HUES6 (cell line): Measurements from ENCODE around the gene SLC2A9.

Experiments
- H3K27ac ChIP-seq: 2 replicates; pipeline ENCODE4 v1.7.0; 2013; ENCODE audit warnings: low read depth, mild to moderate bottlenecking, low read length, inconsistent platforms
- H3K27me3 ChIP-seq: 2 replicates; pipeline ENCODE4 v1.6.1; 2013; ENCODE audit warnings: low read length; ENCODE audit not compliant: control insufficient read depth, insufficient read depth
- H3K36me3 ChIP-seq: 2 replicates; pipeline ENCODE4 v1.6.1; 2013; ENCODE audit warnings: low read length; ENCODE audit not compliant: control insufficient read depth, insufficient read depth
- H3K4me1 ChIP-seq: 2 replicates; pipeline ENCODE4 v1.6.1; 2013; ENCODE audit warnings: low read length; ENCODE audit not compliant: control insufficient read depth, insufficient read depth
- H3K4me3 ChIP-seq: 2 replicates; pipeline ENCODE4 v1.5.1; 2013; ENCODE audit warnings: low read depth, low read length
- H3K9ac ChIP-seq: one replicate; pipeline ENCODE4 v1.6.1; 2013; ENCODE audit warnings: mild to moderate bottlenecking, low read length
- H3K9me3 ChIP-seq: 2 replicates; pipeline ENCODE4 v1.6.1; 2013; ENCODE audit warnings: low read depth, low read length; ENCODE audit not compliant: control insufficient read depth, insufficient read depth

The SLC2A9 gene

DNA sequence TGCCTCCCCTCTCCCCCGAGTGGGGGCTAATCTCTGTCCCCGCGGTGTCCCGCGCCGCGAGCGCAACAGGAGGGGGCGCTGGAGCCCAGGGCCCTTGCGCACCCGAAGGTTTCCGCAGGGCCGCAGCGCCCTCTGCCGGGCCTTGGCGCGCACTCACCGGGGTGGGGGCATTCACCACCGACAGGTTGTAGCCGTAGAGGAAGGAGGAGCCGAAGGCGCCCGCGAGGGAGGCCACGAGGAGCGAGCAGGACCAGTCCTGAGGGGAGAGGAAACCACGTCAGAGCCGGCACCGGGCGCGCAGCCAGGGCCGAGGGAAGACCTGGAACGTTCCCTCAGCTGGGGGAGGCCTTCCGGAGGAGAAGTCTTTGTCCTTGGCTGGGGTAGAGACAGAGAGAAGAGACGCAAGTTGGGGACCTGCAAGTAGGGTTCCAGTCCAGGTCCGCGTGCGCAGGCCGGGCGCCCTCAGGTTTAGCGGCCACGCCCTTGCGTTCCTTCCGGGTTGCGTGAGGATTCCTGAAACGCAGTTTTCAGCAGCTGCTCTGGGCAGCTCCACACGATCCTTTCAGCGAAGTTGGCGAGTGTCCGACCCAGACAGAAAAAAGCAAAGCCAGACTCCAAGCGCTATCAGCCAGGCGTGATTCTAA is 2.4 kb downstream of the SLC2A9 start:
- peaks cover 14% of the 10 kb centered on the region for H3K27me3 ChIP-seq
- peak overlapping the region; percentile 57 for H3K4me3 ChIP-seq
- peaks cover 4% of the 10 kb centered on the region; the same call in 1 of the 2 replicates for H3K4me1 ChIP-seq
- H3K27ac ChIP-seq = no peak overlapping the region
- no peaks in the 10 kb centered on the region for H3K36me3 ChIP-seq
- H3K9ac ChIP-seq = peak overlapping the region; percentile 59
- H3K9me3 ChIP-seq = no peaks in the 10 kb centered on the region

DNA sequence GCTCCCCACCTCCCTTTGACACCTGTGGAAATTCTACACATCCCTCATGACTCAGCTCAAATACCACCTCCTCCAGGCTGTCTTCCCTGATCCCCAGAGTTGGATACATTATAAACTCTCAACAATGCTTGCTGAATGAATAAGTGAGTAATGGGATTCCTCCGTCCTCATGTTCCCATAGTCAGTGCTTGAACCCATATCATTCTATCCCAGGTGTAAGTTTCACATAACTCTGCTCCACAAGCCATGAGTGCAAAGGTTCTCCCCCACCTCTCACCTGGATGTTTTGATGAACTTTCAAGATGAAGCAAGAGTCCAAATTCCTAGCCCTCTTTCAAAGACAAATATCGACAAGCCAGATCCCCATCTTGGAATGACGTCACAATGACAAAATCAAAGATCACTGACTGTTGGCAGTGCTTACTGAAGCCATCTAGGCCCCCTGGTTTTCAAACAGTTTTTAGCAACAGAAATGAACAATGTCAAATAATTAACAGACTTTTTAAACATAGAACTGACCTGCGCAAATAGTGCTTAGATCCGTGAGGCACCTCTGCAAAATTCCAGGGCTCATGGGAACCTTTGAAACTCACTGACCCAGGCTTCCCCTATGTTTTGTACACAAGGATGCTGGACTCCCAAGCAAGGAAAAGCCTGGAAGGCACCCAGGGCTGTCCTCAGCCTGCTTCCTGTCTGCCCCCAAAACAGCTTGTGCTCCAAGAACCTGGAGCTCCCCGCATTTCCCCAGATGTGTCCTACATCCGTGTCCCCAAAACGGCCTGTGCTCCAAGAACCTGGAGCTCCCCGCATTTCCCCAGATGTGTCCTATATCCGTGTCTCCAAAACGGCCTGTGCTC is 4.0 kb downstream of the SLC2A9 start:
- H3K9ac ChIP-seq = no peak overlapping the region
- H3K4me1 ChIP-seq = peaks cover 4% of the 10 kb centered on the region; the same call in 1 of the 2 replicates
- no peaks in the 10 kb centered on the region for H3K36me3 ChIP-seq
- H3K27ac ChIP-seq = no peak overlapping the region
- H3K27me3 ChIP-seq = peaks cover 14% of the 10 kb centered on the region
- H3K4me3 ChIP-seq = no peak overlapping the region
- H3K9me3 ChIP-seq = no peaks in the 10 kb centered on the region

DNA sequence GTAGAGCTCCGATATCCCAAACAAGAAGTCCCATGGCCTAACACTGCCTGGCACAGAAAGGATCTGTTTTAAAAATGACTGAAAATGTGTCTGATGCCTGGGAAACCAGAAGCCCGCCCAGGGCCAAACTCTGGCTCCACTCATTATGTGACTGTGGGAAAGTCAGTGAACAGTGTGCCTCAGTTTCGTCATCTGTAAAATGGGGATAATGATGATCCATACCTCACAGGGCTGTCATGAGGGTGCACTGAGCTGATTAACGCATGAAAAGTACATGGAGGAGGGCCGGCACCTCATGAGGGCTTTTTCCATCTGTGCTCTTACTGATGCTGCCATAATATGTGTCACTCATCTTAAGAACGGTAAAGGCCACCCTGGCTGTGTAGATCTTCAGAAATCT is 5.1 kb downstream of the SLC2A9 start:
- Histone ChIP-seq H3K36me3 (no peaks in the 10 kb centered on the region), H3K27me3 (peaks cover 14% of the 10 kb centered on the region), H3K27ac (no peak overlapping the region), H3K4me3 (no peak overlapping the region), H3K9me3 (no peaks in the 10 kb centered on the region), H3K9ac (no peak overlapping the region), H3K4me1 (peaks cover 4% of the 10 kb centered on the region; the same call in 1 of the 2 replicates)

DNA sequence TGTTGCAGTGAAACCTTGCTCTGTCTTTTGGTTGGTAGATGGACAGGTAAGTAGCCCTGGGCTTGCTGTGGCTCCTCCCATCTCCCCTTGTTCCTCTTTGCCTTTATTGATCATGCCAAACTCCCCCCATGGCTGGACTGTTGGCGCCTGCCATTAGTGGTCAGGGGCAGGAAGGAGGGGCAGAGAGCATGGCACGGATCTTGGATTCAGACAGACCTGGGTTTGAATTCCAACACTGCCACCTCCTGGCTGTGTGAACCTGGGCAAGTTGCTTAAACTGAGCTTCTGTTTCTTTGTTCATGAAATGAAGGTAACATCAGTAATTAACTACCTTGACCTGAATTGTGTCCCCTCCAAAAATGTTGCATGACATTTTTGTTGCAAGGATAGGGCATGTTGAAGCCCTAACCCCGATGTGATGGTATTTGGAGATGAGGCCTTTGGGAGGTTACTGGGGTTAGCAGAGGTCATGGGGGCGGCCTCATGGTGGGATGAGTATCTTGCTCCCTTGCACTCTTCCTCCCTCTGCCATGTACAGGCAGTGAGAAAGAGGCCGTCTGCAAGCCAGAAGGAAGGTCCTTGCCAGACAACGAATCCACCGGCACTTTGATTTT is 6.0 kb downstream of the SLC2A9 start:
- peaks cover 4% of the 10 kb centered on the region; the same call in 1 of the 2 replicates for H3K4me1 ChIP-seq
- no peaks in the 10 kb centered on the region for H3K9me3 ChIP-seq
- no peak overlapping the region for H3K9ac ChIP-seq
- no peak overlapping the region for H3K27ac ChIP-seq
- H3K36me3 ChIP-seq = no peaks in the 10 kb centered on the region
- no peak overlapping the region for H3K4me3 ChIP-seq
- peaks cover 13% of the 10 kb centered on the region for H3K27me3 ChIP-seq

DNA sequence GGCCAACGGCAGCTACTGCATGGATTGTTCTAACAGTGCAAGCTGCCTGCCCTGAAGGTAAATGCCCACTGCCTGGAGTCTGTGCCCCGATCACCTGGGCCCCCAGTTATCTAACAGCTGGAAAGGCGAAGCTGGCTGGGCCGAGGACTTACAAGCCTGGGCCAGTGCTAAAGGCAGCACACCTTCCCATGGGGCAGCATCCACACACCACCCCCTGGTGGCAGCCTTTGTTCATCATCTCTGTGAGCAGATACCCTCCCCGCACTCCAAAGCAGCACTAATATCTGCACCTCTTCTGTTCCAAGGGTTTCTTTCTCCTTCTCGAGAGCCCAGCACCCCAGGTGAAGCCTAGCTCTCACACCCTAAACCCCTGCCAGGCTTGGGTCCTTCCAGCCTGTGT is 7.6 kb downstream of the SLC2A9 start:
- Histone ChIP-seq H3K9ac (no peak overlapping the region), H3K9me3 (no peaks in the 10 kb centered on the region), H3K27me3 (no peaks in the 10 kb centered on the region), H3K4me1 (no peaks in the 10 kb centered on the region), H3K4me3 (no peak overlapping the region), H3K27ac (no peak overlapping the region), H3K36me3 (no peaks in the 10 kb centered on the region)

DNA sequence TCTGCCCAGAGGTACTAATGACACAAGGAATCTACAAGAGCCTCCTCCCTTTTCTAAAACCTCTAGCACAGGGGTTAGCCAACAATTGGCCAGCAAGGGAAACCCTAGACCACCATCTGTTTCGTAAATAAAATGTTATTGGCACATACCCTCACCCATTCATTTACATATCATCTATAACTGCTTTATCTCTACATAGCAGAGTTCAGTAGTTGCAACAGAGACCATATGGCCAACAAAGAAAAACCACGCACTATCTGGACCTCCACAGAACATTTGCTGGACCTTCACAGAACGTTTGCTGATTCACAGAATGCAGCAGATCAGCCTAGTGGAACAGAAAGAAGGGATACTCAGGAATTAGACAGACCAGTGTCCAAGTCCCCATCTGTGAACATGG is 9.4 kb downstream of the SLC2A9 start:
- Histone ChIP-seq H3K4me1 (peaks cover 7% of the 10 kb centered on the region), H3K4me3 (no peak overlapping the region), H3K9me3 (no peaks in the 10 kb centered on the region), H3K27ac (no peak overlapping the region), H3K9ac (no peak overlapping the region), H3K36me3 (no peaks in the 10 kb centered on the region), H3K27me3 (no peaks in the 10 kb centered on the region)

DNA sequence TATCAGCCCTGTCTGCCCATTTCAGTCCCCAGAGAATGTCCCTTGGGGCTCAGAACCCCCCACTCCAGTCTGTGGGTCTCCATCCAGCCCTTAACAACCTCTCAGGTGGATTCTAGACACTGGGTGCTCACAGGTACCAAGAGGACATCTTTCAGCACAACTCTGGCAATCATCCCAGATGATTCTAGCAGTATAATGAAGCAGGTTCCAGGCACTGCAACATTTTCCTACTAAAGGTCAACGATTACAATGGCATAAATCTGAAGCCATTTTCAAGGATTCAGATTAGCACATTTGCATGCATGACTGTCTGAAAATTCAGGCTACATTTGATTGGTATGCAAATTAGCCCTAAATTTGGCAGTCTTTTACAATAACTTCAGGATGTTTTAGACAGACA is 10.0 kb downstream of the SLC2A9 start:
- H3K4me3 ChIP-seq = no peak overlapping the region
- no peak overlapping the region for H3K9ac ChIP-seq
- H3K4me1 ChIP-seq = peaks cover 7% of the 10 kb centered on the region
- no peaks in the 10 kb centered on the region for H3K9me3 ChIP-seq
- H3K27me3 ChIP-seq = no peaks in the 10 kb centered on the region
- H3K36me3 ChIP-seq = no peaks in the 10 kb centered on the region
- no peak overlapping the region for H3K27ac ChIP-seq

DNA sequence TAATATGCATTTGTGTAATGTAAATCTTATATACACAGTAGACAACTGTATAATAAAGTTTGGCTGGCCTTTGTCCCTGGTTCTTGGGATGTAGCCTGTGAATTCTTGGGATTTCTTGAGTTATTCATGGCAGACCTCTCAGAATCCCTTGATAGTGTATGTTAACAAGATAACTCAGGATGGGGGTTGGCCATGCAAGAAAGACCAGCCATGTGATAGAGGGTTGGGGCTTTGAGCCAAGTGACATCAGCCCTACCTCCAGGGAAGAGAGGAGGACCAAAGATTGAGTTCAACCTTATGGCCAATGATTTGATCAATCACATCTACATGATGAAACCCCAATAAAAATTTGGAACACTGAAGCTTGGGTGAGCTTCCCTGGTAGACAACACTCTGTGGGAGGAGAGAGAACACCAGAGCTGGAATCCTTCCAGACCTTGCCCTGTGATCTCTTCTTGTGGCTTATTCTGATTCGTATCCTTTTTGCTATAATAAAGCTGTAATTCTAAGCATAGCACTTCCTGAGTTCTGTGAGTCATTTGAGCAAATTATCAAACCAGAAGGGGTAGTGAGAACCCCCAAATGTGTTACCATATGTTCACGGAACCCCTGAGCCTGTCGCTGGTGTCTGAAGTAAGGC is 11.3 kb downstream of the SLC2A9 start:
- no peak overlapping the region for H3K27ac ChIP-seq

DNA sequence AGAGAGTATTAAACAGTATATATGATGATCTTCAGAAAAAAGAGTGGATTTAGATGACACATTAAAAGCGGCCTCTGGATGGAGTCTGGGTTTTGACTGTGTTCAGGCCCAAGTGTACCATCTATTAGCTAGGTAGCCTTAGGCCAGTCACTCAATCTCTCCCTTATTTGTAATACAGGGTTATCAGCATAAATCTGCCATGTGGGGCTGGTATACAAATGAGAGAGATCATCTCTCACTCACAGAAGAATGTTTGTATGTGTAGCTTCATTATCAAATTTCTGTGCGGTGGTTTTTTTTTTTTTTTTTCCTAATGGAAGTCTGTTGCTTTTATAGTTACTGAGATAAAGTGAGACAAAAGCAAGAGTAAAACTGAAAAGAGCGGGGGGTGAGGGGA is 12.7 kb downstream of the SLC2A9 start:
- Histone ChIP-seq H3K36me3 (no peaks in the 10 kb centered on the region), H3K4me1 (peaks cover 7% of the 10 kb centered on the region), H3K27ac (no peak overlapping the region), H3K9me3 (no peaks in the 10 kb centered on the region), H3K4me3 (no peak overlapping the region), H3K9ac (no peak overlapping the region), H3K27me3 (no peaks in the 10 kb centered on the region)

More for the DNA sequence above, 11.3 kb downstream of the SLC2A9 start:
- no peak overlapping the region for H3K9ac ChIP-seq
- H3K36me3 ChIP-seq = no peaks in the 10 kb centered on the region
- peaks cover 7% of the 10 kb centered on the region for H3K4me1 ChIP-seq
- H3K4me3 ChIP-seq = no peak overlapping the region
- no peaks in the 10 kb centered on the region for H3K27me3 ChIP-seq
- no peaks in the 10 kb centered on the region for H3K9me3 ChIP-seq

DNA sequence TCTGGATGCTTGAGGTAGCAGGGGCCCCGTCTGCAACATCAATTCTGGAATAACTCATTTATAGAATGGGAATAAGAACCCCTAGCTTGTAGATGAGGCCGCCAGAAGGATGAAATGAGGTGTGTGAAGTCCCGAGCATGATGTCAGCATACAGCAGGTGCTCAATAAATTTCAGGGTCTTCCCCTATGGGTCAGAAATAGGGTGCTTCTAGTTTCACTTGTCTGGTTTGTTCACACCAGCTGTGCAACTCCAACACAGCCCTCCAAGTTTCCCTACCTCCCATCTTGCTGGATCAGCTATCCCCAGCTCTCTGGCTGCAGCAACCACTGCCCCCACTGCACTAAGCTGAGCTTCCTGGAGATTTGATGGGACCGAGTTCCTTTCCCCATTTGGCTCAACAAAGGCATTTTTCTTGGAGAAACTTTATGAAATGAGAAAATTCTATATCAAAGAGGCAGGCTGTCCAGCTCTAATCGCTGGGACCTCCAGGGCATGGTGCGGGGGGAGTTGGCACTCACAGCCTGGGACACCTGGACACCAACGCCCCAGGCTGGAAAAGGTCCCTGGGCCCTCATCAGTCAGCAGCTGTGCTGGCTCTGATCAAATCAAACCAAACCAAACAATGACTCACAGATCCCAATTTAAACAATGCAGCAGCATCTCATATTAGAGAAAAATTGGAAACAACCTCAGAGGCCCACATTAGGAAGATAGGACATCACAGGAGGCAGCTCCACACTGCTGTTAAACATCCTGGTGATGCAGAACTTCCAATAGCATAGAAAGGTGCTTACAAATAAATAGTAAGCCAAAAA is 13.3 kb downstream of the SLC2A9 start:
- Histone ChIP-seq H3K27ac (no peak overlapping the region), H3K27me3 (no peaks in the 10 kb centered on the region), H3K4me1 (peaks cover 7% of the 10 kb centered on the region), H3K36me3 (no peaks in the 10 kb centered on the region), H3K9ac (no peak overlapping the region), H3K9me3 (no peaks in the 10 kb centered on the region), H3K4me3 (no peak overlapping the region)
